Neural progenitor cell (in vitro differentiated cells): ENCODE results near the gene KLF13. TPM values are rescaled to one million over a fixed set of nuclear protein-coding genes. Genes with fewer than 3 reads are reported as not detected.

Source experiments
- DNase-seq: peaks from one replicate; pipeline ENCODE4 v3.0.0-alpha.2; 2016; ENCODE audit warnings: low spot score
- H2AFZ ChIP-seq: fragments of 200-600 bp; sonication (generic); replicated peaks from 2 replicates; pipeline ENCODE4 v1.6.1; 2016; ENCODE audit warnings: antibody characterized with exemption
- H3F3A ChIP-seq: fragments of 200-600 bp; sonication (generic); 2 replicates; pipeline ENCODE4 v1.6.1; 2016; ENCODE audit warnings: antibody characterized with exemption, low read depth
- H3K27ac ChIP-seq: fragments of 200-600 bp; sonication (generic); 2 replicates; pipeline ENCODE4 v1.5.1; 2016; ENCODE audit warnings: mild to moderate bottlenecking
- H3K27me3 ChIP-seq: fragments of 200-600 bp; sonication (generic); 2 replicates; pipeline ENCODE4 v1.6.1; 2016; ENCODE audit warnings: mild to moderate bottlenecking, moderate library complexity
- H3K36me3 ChIP-seq: fragments of 200-600 bp; sonication (generic); 2 replicates; pipeline ENCODE4 v1.5.1; 2016
- H3K4me1 ChIP-seq: fragments of 200-600 bp; sonication (generic); 2 replicates; pipeline ENCODE4 v1.6.1; 2016; ENCODE audit warnings: mixed run types
- H3K4me2 ChIP-seq: fragments of 200-600 bp; sonication (generic); 2 replicates; pipeline ENCODE4 v1.6.1; 2016
- H3K4me3 ChIP-seq: fragments of 200-600 bp; sonication (generic); 2 replicates; pipeline ENCODE4 v1.5.1; 2016
- H3K79me2 ChIP-seq: fragments of 200-600 bp; sonication (generic); 2 replicates; pipeline ENCODE4 v1.6.1; 2016; ENCODE audit warnings: low read depth
- H3K9ac ChIP-seq: fragments of 200-600 bp; sonication (generic); 2 replicates; pipeline ENCODE4 v1.6.1; 2016
- H3K9me3 ChIP-seq: fragments of 200-600 bp; sonication (generic); 2 replicates; pipeline ENCODE4 v1.5.1; 2016; ENCODE audit warnings: low read depth
- H4K20me1 ChIP-seq: fragments of 200-600 bp; sonication (generic); 2 replicates; pipeline ENCODE4 v1.6.1; 2016; ENCODE audit warnings: low read depth
- H3K27ac Mint-ChIP-seq: 3 replicates; pipeline ENCODE4 v1.8.0; 2021; ENCODE audit warnings: mixed read lengths
- H3K27me3 Mint-ChIP-seq: 2 replicates; pipeline ENCODE4 v1.8.0; 2022; ENCODE audit warnings: low read depth, mild to moderate bottlenecking, inconsistent platforms, moderate library complexity, mixed read lengths; ENCODE audit not compliant: insufficient read depth
- H3K36me3 Mint-ChIP-seq: 3 replicates; pipeline ENCODE4 v1.8.0; 2021; ENCODE audit warnings: mixed read lengths
- H3K4me1 Mint-ChIP-seq: 3 replicates; pipeline ENCODE4 v1.8.0; 2021; ENCODE audit warnings: mixed read lengths
- H3K4me3 Mint-ChIP-seq: 3 replicates; pipeline ENCODE4 v1.8.0; 2021; ENCODE audit warnings: mild to moderate bottlenecking, moderate library complexity, mixed read lengths
- H3K9me3 Mint-ChIP-seq: 3 replicates; pipeline ENCODE4 v1.8.0; 2020; ENCODE audit warnings: mixed read lengths
- CTCF ChIP-seq: fragments of 200-600 bp; sonication (generic); IDR thresholded peaks from 2 replicates; pipeline ENCODE4 v1.5.1; 2017; ENCODE audit warnings: antibody characterized with exemption, mild to moderate bottlenecking
- EZH2 ChIP-seq: fragments of 200-600 bp; sonication (generic); IDR thresholded peaks from 2 replicates; pipeline ENCODE4 v1.6.1; 2017; ENCODE audit warnings: antibody characterized with exemption, mild to moderate bottlenecking, moderate library complexity
- EZH2phosphoT487 ChIP-seq: fragments of 200-600 bp; sonication (generic); IDR thresholded peaks from 2 replicates; pipeline ENCODE4 v1.6.1; 2017; ENCODE audit warnings: antibody characterized with exemption
- total RNA-seq: library from RNA; depleted of rRNA; stranded (reverse); fragments of >200 nt; gene quantifications from 2 replicates; pipeline ENCODE4 v1.2.3, GENCODE V29; 2015; ENCODE audit warnings: low replicate concordance

The KLF13 gene
- total RNA-seq, 1 donor from 2014 or later = 11.9 TPM

DNA sequence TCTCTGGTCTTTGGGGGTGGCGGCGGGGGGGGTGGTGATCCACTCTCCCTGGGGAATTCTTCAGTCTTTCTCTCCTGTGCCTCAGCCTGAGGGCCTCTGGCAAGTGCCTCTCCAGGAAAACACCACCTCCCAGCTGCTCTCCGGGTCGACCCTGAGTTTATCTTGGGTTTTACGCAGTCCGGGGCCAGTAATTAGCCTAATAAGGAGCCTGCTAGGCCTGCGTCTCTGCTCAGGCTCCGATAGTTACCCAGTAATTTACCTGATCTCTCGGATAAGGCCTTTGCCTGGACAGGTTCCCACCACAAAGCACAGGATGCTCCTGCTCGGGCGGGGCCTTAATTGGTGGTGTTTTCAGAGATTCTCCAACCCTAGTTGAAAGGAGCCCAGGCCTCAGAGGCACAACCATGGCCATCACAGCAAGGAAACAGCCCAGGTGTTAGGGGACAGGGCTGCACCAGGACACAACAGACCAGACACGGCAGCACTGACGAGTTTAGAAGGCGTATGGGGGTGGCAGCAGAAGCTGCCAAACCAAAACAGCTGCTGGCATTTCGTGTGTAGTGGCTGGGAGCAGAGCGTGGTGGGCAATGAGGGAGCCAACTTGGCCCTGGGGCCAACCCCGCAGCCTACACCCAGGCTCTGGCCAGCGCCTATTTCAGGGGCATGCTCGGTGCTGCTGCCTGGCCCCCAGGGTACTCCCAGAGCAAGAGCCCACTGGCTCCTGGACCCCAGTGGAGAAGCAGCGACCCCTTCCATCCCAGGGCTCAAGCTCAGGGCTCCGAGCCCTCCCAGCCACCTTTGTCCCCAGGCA lies 71.4 kb downstream of the KLF13 start:
- Histone ChIP-seq H3K9me3 (no peaks in the 10 kb centered on the region), H3K4me1 (peaks cover 9% of the 10 kb centered on the region), H3K27me3 (peaks cover 28% of the 10 kb centered on the region), H3K36me3 (no peaks in the 10 kb centered on the region), H3K27ac (no peak overlapping the region), H3K79me2 (no peaks in the 10 kb centered on the region), H3K4me2 (no peak overlapping the region), H3K9ac (no peak overlapping the region), H4K20me1 (no peaks in the 10 kb centered on the region), H3F3A (peaks cover 9% of the 10 kb centered on the region), H2AFZ (peak overlapping the region; percentile 18), H3K4me3 (no peak overlapping the region)
- no peaks in the 10 kb centered on the region for H3K36me3 Mint-ChIP-seq
- H3K27me3 Mint-ChIP-seq = peaks cover 21% of the 10 kb centered on the region
- TF ChIP-seq CTCF (no peak), EZH2phosphoT487 (no peak), EZH2 (no peak)
- no peak for DNase-seq
- no peak overlapping the region for H3K27ac Mint-ChIP-seq
- H3K4me3 Mint-ChIP-seq = no peak overlapping the region
- H3K4me1 Mint-ChIP-seq = peaks cover 10% of the 10 kb centered on the region
- peaks cover 3% of the 10 kb centered on the region for H3K9me3 Mint-ChIP-seq

- Histone ChIP-seq H3K4me2 (no peak overlapping the region), H3F3A (peaks cover 9% of the 10 kb centered on the region), H3K36me3 (no peaks in the 10 kb centered on the region), H2AFZ (no peak overlapping the region), H3K9me3 (no peaks in the 10 kb centered on the region), H4K20me1 (no peaks in the 10 kb centered on the region), H3K27ac (no peak overlapping the region), H3K4me3 (no peak overlapping the region), H3K27me3 (peaks cover 20% of the 10 kb centered on the region), H3K9ac (no peak overlapping the region), H3K79me2 (no peaks in the 10 kb centered on the region), H3K4me1 (peaks cover 9% of the 10 kb centered on the region)
- Mint-ChIP-seq H3K4me3 (no peak overlapping the region), H3K9me3 (peaks cover 3% of the 10 kb centered on the region), H3K27me3 (peaks cover 13% of the 10 kb centered on the region), H3K27ac (no peak overlapping the region), H3K4me1 (peaks cover 10% of the 10 kb centered on the region), H3K36me3 (no peaks in the 10 kb centered on the region)
- TF ChIP-seq CTCF = no peak
- no peak for TF ChIP-seq EZH2phosphoT487
- TF ChIP-seq EZH2 = no peak
- DNase-seq = no peak
These were observed 72.2 kb downstream of the KLF13 start for GRCh38 chr15:31398677-31399301.

GRCh38 chr15:31399544-31400171 lies 73.0 kb downstream of the KLF13 start:
- H3K36me3 ChIP-seq = no peaks in the 10 kb centered on the region
- H3K4me3 ChIP-seq = no peak overlapping the region
- Mint-ChIP-seq H3K27ac (no peak overlapping the region), H3K36me3 (no peaks in the 10 kb centered on the region), H3K27me3 (peaks cover 5% of the 10 kb centered on the region), H3K9me3 (peaks cover 2% of the 10 kb centered on the region), H3K4me1 (peaks cover 10% of the 10 kb centered on the region), H3K4me3 (no peak overlapping the region)
- peaks cover 9% of the 10 kb centered on the region for H3K4me1 ChIP-seq
- H3K9me3 ChIP-seq = no peaks in the 10 kb centered on the region
- H2AFZ ChIP-seq = no peak overlapping the region
- H3K27me3 ChIP-seq = peaks cover 12% of the 10 kb centered on the region
- H3K9ac ChIP-seq = no peak overlapping the region
- no peak for DNase-seq
- H3K4me2 ChIP-seq = no peak overlapping the region
- no peaks in the 10 kb centered on the region for H4K20me1 ChIP-seq
- TF ChIP-seq EZH2phosphoT487 (no peak), CTCF (no peak), EZH2 (no peak)
- peaks cover 9% of the 10 kb centered on the region for H3F3A ChIP-seq
- no peaks in the 10 kb centered on the region for H3K79me2 ChIP-seq
- no peak overlapping the region for H3K27ac ChIP-seq
